Liver (tissue), 9 donors: ENCODE data around the gene FBN1. TPM values are rescaled to one million over a fixed set of nuclear protein-coding genes. Genes with fewer than 3 reads are reported as not detected.

Source experiments
- DNase-seq: peaks from one replicate; pipeline ENCODE4 v3.0.0-alpha.2; 2017; ENCODE audit warnings: low spot score
- H3K27ac ChIP-seq, 2 donors: one replicate each; pipeline ENCODE4 v1.7.0; 2013; ENCODE audit warnings: inconsistent platforms in 2 of 2, low read length in 2 of 2, control low read depth in 1 of 2, low read depth in 1 of 2, mild to moderate bottlenecking in 1 of 2
- H3K27me3 ChIP-seq, 4 donors: one replicate each; pipeline versions ENCODE4 v1.6.1 to v1.7.0; 2013; ENCODE audit warnings: low read length in 3 of 4, inconsistent platforms in 1 of 4, mild to moderate bottlenecking in 1 of 4, moderate library complexity in 1 of 4; ENCODE audit not compliant: control insufficient read depth in 4 of 4, insufficient read depth in 4 of 4
- H3K36me3 ChIP-seq, 4 donors: one replicate each; pipeline versions ENCODE4 v1.6.1 to v1.7.0; 2013; ENCODE audit warnings: low read length in 3 of 4, mild to moderate bottlenecking in 3 of 4, low read depth in 1 of 4, moderate library complexity in 1 of 4; ENCODE audit not compliant: control insufficient read depth in 4 of 4, insufficient read depth in 3 of 4
- H3K4me1 ChIP-seq, 4 donors: one replicate each; pipeline versions ENCODE4 v1.6.1 to v1.7.0; 2013; ENCODE audit warnings: low read length in 3 of 4, mild to moderate bottlenecking in 3 of 4, moderate library complexity in 1 of 4; ENCODE audit not compliant: control insufficient read depth in 4 of 4, insufficient read depth in 4 of 4
- H3K4me3 ChIP-seq, 3 donors: one replicate each; pipeline versions ENCODE4 v1.6.1 to v1.7.0; 2013; ENCODE audit warnings: low read length in 3 of 3, control low read depth in 1 of 3, low read depth in 1 of 3, mild to moderate bottlenecking in 1 of 3
- H3K9ac ChIP-seq, 2 donors: one replicate each; pipeline ENCODE4 v1.7.0; 2013; ENCODE audit warnings: low read length in 2 of 2, mild to moderate bottlenecking in 2 of 2, moderate library complexity in 2 of 2, control low read depth in 1 of 2, low read depth in 1 of 2
- H3K9me3 ChIP-seq, 4 donors: one replicate each; pipeline versions ENCODE4 v1.6.1 to v1.7.0; 2013; ENCODE audit warnings: low read length in 3 of 4; ENCODE audit not compliant: control insufficient read depth in 4 of 4
- ATF3 ChIP-seq: IDR thresholded peaks from 2 replicates; pipeline ENCODE4 v1.6.1; 2016; ENCODE audit warnings: antibody characterized with exemption
- CTCF ChIP-seq: fragments of 150-350 bp; IDR thresholded peaks from 2 replicates; pipeline ENCODE4 v1.5.1; 2017; ENCODE audit warnings: improper control_type of control experiment, low read depth, low read length; ENCODE audit not compliant: missing input control
- EGR1 ChIP-seq, 2 donors: IDR thresholded peaks; 2 replicates each; pipeline ENCODE4 v1.6.1; 2016 to 2018; ENCODE audit warnings: antibody characterized with exemption in 2 of 2, low read depth in 2 of 2
- FOXA1 ChIP-seq: IDR thresholded peaks from 2 replicates; pipeline ENCODE4 v1.6.1; 2016; ENCODE audit warnings: antibody characterized with exemption
- FOXA2 ChIP-seq: IDR thresholded peaks from 2 replicates; pipeline ENCODE4 v1.6.1; 2016; ENCODE audit warnings: antibody characterized with exemption
- HNF4A ChIP-seq, 2 donors: conservative IDR thresholded peaks; 2 replicates each; pipeline ENCODE4 v1.6.1; 2016; ENCODE audit warnings: antibody characterized with exemption in 2 of 2, mild to moderate bottlenecking in 2 of 2
- HNF4G ChIP-seq: IDR thresholded peaks from 2 replicates; pipeline ENCODE4 v1.6.1; 2016; ENCODE audit warnings: antibody characterized with exemption
- JUND ChIP-seq, 2 donors: IDR thresholded peaks; 2 replicates each; pipeline ENCODE4 v1.6.1; 2016; ENCODE audit warnings: antibody characterized with exemption in 2 of 2
- MAX ChIP-seq: IDR thresholded peaks from 2 replicates; pipeline ENCODE4 v1.6.1; 2016; ENCODE audit warnings: antibody characterized with exemption
- NR2F2 ChIP-seq: IDR thresholded peaks from 2 replicates; pipeline ENCODE4 v1.6.1; 2016; ENCODE audit warnings: antibody characterized with exemption
- RAD21 ChIP-seq, 2 donors: IDR thresholded peaks; 2 replicates each; pipeline ENCODE4 v1.6.1; 2016; ENCODE audit warnings: antibody characterized with exemption in 2 of 2, mild to moderate bottlenecking in 2 of 2
- REST ChIP-seq: IDR thresholded peaks from 2 replicates; pipeline ENCODE4 v1.6.1; 2016; ENCODE audit warnings: antibody characterized with exemption, mild to moderate bottlenecking
- RXRA ChIP-seq, 2 donors: IDR thresholded peaks; 2 replicates each; pipeline ENCODE4 v1.6.1; 2017 to 2018; ENCODE audit warnings: antibody characterized with exemption in 2 of 2, mild to moderate bottlenecking in 1 of 2
- SP1 ChIP-seq: IDR thresholded peaks from 2 replicates; pipeline ENCODE4 v1.6.1; 2018; ENCODE audit warnings: antibody characterized with exemption, mild to moderate bottlenecking
- TAF1 ChIP-seq: conservative IDR thresholded peaks from 2 replicates; pipeline ENCODE4 v1.6.1; 2016; ENCODE audit warnings: antibody characterized with exemption, mild to moderate bottlenecking
- ZBTB33 ChIP-seq: IDR thresholded peaks from 2 replicates; pipeline ENCODE4 v1.6.1; 2016; ENCODE audit warnings: antibody characterized with exemption
- WGBS: extraction: QIAGEN DNeasy Blood & Tissue Kit; methylation state at CpG from one replicate; pipeline ENCODE4 v1.1.7; 2013; 5-methylcytosine and 5-hydroxymethylcytosine counted together
- polyA plus RNA-seq, 2 donors: library from polyadenylated mRNA; stranded (reverse) in 1 of 2; unstranded in 1 of 2; fragments of 200-250 nt in 1 of 2; fragments of >200 nt in 1 of 2; fragmentation: Nextera tagmentation in 1 of 2; extraction: Ambion mirVana in 1 of 2; gene quantifications; one replicate each; pipeline versions ENCODE4 v1.2.1 to v1.2.3, GENCODE V29; 2013 to 2015
- total RNA-seq, 2 donors: library from RNA; depleted of rRNA; stranded (reverse); fragments of >200 nt; gene quantifications; one replicate each; pipeline ENCODE4 v1.2.3, GENCODE V29; 2014
- donor health status: healthy.
- donor health status: healthy.
- donor health status: healthy.
- donor health status: healthy.
- donor health status: healthy.

FBN1 gene
- total and polyA plus RNA-seq, 4 donors, result 1.3 to 20.1 (median 12.4) TPM

- Histone ChIP-seq H3K9me3 (no peaks in the 10 kb centered on the region), H3K4me1 (no peaks in the 10 kb centered on the region), H3K36me3 (no peaks in the 10 kb centered on the region), H3K27ac (no peak overlapping the region), H3K4me3 (no peak overlapping the region), H3K9ac (no peak overlapping the region), H3K27me3 (no peaks in the 10 kb centered on the region)
- 85% methylated on average over 1 of the region's 1 CpG for WGBS
- DNase-seq, result no peak
- TF ChIP-seq JUND (IDR thresholded peaks at IDR 0.05), result no peak
- no peak for TF ChIP-seq ZBTB33
- no peak for TF ChIP-seq REST
- no peak for TF ChIP-seq FOXA2
- no peak for TF ChIP-seq SP1
- no peak for TF ChIP-seq RXRA (IDR thresholded peaks at IDR 0.05)
- no peak for TF ChIP-seq EGR1 (IDR thresholded peaks at IDR 0.05; ENCODE audit: low read depth in 2 of 2)
- TF ChIP-seq HNF4G, result no peak
- no peak for TF ChIP-seq CTCF
- TF ChIP-seq ATF3, result no peak
- no peak for TF ChIP-seq TAF1
- no peak for TF ChIP-seq HNF4A (conservative IDR thresholded peaks at IDR 0.05)
- no peak for TF ChIP-seq FOXA1
These were observed 144.3 kb downstream of the FBN1 start for GRCh38 chr15:48501208-48501607.

GRCh38 chr15:48500595-48500994, 144.9 kb downstream of the FBN1 start:
- no peaks in the 10 kb centered on the region for H3K36me3 ChIP-seq
- H3K27ac ChIP-seq, result no peak overlapping the region
- no peaks in the 10 kb centered on the region for H3K9me3 ChIP-seq
- H3K27me3 ChIP-seq, result no peaks in the 10 kb centered on the region
- H3K4me1 ChIP-seq, result no peaks in the 10 kb centered on the region
- no peak overlapping the region for H3K4me3 ChIP-seq
- 89% methylated on average over 4 of the region's 4 CpGs for WGBS
- no peak overlapping the region for H3K9ac ChIP-seq
- no peak for DNase-seq
- no peak for TF ChIP-seq RAD21 (IDR thresholded peaks at IDR 0.05)
- no peak for TF ChIP-seq HNF4A (conservative IDR thresholded peaks at IDR 0.05)
- TF ChIP-seq SP1, result no peak
- TF ChIP-seq REST, result no peak
- no peak for TF ChIP-seq EGR1 (IDR thresholded peaks at IDR 0.05; ENCODE audit: low read depth in 2 of 2)
- no peak for TF ChIP-seq FOXA1
- TF ChIP-seq HNF4G, result no peak
- TF ChIP-seq TAF1, result no peak
- TF ChIP-seq JUND (IDR thresholded peaks at IDR 0.05), result no peak
- TF ChIP-seq ATF3, result no peak
- TF ChIP-seq RXRA (IDR thresholded peaks at IDR 0.05), result no peak
- TF ChIP-seq FOXA2, result no peak
- no peak for TF ChIP-seq MAX
- TF ChIP-seq NR2F2, result no peak
- TF ChIP-seq ZBTB33, result no peak
